GM21367 (cell line): ENCODE results near the gene DYNLL2.
"Not testable (repeated sequence)": the region's sequence is repeated elsewhere in the genome, so short reads cannot be mapped to it uniquely, and the experiment has no call there.

Source experiments
- ATAC-seq: cut with Tn5 transposase; IDR thresholded peaks from one replicate; pipeline ENCODE4 v1.9.1; 2021; ENCODE audit not compliant: unreplicated experiment

The DYNLL2 gene

GRCh38 chr17:58100506-58100905, 17.3 kb downstream of the DYNLL2 start:
- ATAC-seq, result no peak

GRCh38 chr17:58101898-58102297, 18.7 kb downstream of the DYNLL2 start:
- ATAC-seq, result not testable (repeated sequence)

DNA sequence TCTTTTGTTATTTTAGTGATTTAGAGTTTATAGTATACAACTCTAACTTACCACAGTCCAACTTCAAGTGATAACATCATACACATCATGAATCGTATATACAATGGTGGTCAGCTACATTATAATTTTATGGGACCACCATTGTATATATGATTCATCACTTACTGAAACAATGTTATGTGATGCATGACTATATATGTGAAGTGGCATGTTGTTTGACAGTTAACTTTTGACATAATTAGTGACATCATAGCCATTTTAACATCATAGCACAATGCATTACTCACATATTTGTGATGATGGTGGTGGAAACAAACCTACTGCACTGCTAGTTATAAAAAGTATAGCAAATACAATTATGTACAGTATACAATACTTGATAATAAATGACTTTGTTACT, 21.9 kb downstream of the DYNLL2 start:
- no peak for ATAC-seq

DNA sequence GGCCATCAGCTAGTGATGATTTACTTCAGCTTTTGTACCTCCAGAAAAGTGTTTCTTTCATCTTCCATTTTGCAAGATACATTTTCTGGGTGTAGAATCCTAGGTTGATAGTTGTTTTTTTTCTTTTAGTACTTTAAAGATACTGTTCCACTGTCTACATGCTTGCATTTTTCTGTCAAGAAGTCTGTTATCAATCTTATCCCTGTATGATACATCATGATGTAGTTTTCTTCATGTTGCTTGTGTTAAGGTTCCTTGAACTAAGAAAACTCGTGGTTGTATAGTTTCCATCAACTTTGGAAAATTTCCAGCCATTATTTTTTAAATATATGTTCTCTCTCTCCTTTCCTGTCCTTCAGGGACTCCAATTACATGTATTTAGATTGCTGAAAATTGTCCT, 24.1 kb downstream of the DYNLL2 start:
- ATAC-seq, result no peak

GRCh38 chr17:58109197-58109596, 26.0 kb downstream of the DYNLL2 start:
- no peak for ATAC-seq

GRCh38 chr17:58110012-58110411, 26.8 kb downstream of the DYNLL2 start:
- no peak for ATAC-seq

DNA sequence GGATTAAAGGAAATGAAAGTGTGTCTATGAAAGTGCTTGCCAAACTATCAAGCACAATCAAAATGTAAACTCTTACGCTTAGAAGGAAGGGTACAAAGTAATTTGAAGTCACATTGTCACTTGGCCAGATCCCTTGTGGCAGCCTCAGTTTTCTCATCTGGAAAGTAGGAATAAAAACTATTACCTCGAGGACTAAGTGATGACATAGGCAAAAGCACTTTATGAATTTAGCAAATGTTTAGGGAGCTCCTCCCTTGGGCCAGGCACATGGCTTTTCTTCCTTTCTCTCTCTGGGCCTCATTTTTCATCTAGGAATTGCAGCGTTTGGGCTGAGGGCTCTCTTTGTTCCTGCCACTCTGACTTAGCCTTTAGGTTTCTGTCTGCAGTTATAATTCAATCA, 28.5 kb downstream of the DYNLL2 start:
- no peak for ATAC-seq

- no peak for ATAC-seq
Measured at GRCh38 chr17:58112970-58113631, 29.9 kb downstream of the DYNLL2 start.

GRCh38 chr17:58113947-58114346, 30.7 kb downstream of the DYNLL2 start:
- ATAC-seq, result no peak

DNA sequence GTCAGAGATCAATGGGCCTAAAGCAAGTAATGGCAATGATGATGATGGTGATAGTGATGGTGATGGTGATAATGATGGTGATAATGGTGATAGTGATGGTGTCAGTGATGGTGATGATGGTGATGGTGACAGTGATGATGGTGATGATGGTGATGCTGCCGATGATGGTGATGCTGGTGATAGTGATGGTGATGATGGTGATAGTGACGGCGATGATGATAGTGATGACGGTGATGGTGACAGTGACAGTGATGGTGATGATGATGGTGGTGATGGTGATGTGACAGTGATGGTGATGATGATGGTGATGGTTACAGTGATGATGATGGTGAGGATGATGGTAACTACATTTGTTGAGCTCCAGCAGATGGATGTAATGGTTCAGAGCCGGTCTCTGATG, 34.2 kb downstream of the DYNLL2 start:
- ATAC-seq, result no peak

- ATAC-seq, result no peak
Measured at GRCh38 chr17:58119491-58119890, 36.3 kb downstream of the DYNLL2 start.

- ATAC-seq, result no peak
Measured at GRCh38 chr17:58120195-58120822, 37.1 kb downstream of the DYNLL2 start.

- no peak for ATAC-seq
Measured at GRCh38 chr17:58121925-58122324, 38.7 kb downstream of the DYNLL2 start.

GRCh38 chr17:58127846-58128245, 44.6 kb downstream of the DYNLL2 start:
- ATAC-seq, result no peak

GRCh38 chr17:58132697-58133096, 49.5 kb downstream of the DYNLL2 start:
- not testable (repeated sequence) for ATAC-seq

- ATAC-seq, result no peak
Measured at GRCh38 chr17:58136669-58137279, 53.6 kb downstream of the DYNLL2 start.

- no peak for ATAC-seq
Measured at GRCh38 chr17:58141505-58141904, 58.3 kb downstream of the DYNLL2 start.

DNA sequence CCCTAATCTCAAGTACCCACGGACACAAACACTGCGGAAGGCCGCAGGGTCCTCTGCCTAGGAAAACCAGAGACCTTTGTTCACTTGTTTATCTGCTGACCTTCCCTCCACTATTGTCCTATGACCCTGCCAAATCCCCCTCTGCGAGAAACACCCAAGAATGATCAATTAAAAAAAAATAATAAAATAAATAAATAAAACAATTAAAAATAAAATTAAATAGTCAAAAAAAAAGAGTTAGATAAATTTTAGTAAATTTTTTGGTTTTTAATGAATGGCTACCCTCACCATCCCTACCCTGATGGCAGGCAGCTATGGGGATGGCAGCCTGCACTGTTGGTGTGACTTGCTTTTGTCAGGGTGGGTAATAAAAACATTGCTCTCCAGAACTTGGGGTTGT, 60.1 kb downstream of the DYNLL2 start:
- not testable (repeated sequence) for ATAC-seq

DNA sequence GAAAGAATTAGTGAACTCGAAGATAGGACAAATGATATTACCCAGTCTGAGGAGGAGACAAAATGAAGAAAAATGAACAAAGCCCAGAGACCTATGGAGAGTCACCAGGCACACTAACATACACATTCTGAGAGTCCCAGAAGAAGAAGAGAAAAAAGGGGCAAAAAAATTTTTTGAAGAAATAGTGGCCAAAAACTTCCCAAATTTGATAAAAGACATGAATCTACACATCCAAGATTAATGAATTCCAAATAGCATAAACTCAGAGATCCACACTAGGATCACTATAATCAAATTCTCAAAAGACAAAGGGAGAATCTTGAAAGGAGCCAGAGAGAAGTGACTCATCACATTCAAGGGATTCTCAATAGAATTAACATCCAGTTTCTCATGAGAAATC, 61.6 kb downstream of the DYNLL2 start:
- no peak for ATAC-seq
